Measurements from ENCODE around the gene NME4. TPM values are rescaled to one million over a fixed set of nuclear protein-coding genes. Genes with fewer than 3 reads are reported as not detected.
"Not testable (repeated sequence)": the region's sequence is repeated elsewhere in the genome, so short reads cannot be mapped to it uniquely, and the experiment has no call there.

NME4 gene
- total RNA-seq (10 to 100 TPM; 14.1 to 15.4 TPM), polyA plus RNA-seq (49.9 TPM)

- DNase-seq, result peak in 1 of 5 donors; percentile 32
- H3K27ac ChIP-seq (ENCODE audit: low read depth, low read length), result peak within 1 kb of the TSS; percentile 70
- POLR2A ChIA-PET, result interaction anchor here (1.2 kb wide), 1 partner anchor 15 kb away, joined by 4 read pairs; no protein-coding TSS in a partner anchor
These were observed at the start of gene NME4 for GRCh38 chr16:397135-397661. Gene NME4 (plus strand): TSS chr16:397199. CDS start chr16:397223, 24 bp downstream.

GRCh38 chr16:347203-347602 lies 49.8 kb upstream of the NME4 start:
- peak overlapping the region in 5 of 8 donors; percentile 23 to 69 (median 54) for H3K27ac Mint-ChIP-seq
- H3K4me3 ChIP-seq (ENCODE audit: low read length), result no peak overlapping the region
- no peak for DNase-seq
- H3K9me3 Mint-ChIP-seq, result no peaks in the 10 kb centered on the region
- ChIA-PET CTCF (no interaction called here), POLR2A (no interaction called here)
- no peaks in the 10 kb centered on the region for H3K9me3 ChIP-seq (ENCODE audit: low read length)
- H3K36me3 ChIP-seq (ENCODE audit: insufficient read depth, low read length), result peaks cover 12% of the 10 kb centered on the region
- H3K27me3 Mint-ChIP-seq, result no peaks in the 10 kb centered on the region
- no peaks in the 10 kb centered on the region for H3K27me3 ChIP-seq (ENCODE audit: insufficient read depth, low read length, poor library complexity, severe bottlenecking)
- H3K4me1 Mint-ChIP-seq, result peaks cover 65 to 83% (median 79%) of the 10 kb centered on the region in 3 donors
- no peak overlapping the region for H3K27ac ChIP-seq (ENCODE audit: low read depth, low read length)
- H3K36me3 Mint-ChIP-seq, result peaks cover 0 to 66% (median 22%) of the 10 kb centered on the region in 3 donors
- peak overlapping the region in 2 of 7 donors; percentile 13 to 45 for H3K4me3 Mint-ChIP-seq
- peaks cover 65% of the 10 kb centered on the region for H3K4me1 ChIP-seq (ENCODE audit: insufficient read depth, low read length)

More at GRCh38 chr16:397135-397661, at the start of gene NME4:
- H3K9me3 ChIP-seq (ENCODE audit: low read length), result no peaks in the 10 kb centered on the region
- H3K27ac Mint-ChIP-seq, result peak within 1 kb of the TSS; percentile 70 to 97 (median 88)
- peak within 1 kb of the TSS; percentile 39 for H3K4me3 ChIP-seq (ENCODE audit: low read length)
- peaks cover 0 to under 1% (median 0%) of the 10 kb centered on the region in 5 donors for H3K9me3 Mint-ChIP-seq
- H3K4me1 ChIP-seq (ENCODE audit: insufficient read depth, low read length), result peaks cover 19% of the 10 kb centered on the region
- H3K27me3 ChIP-seq (ENCODE audit: insufficient read depth, low read length, poor library complexity, severe bottlenecking), result no peaks in the 10 kb centered on the region
- H3K27me3 Mint-ChIP-seq, result peaks cover 3 to 6% of the 10 kb centered on the region in 2 donors
- H3K4me3 Mint-ChIP-seq, result peak within 1 kb of the TSS; percentile 85 to 95 (median 88)
- peaks cover 0 to 2% (median 0%) of the 10 kb centered on the region in 3 donors for H3K36me3 Mint-ChIP-seq
- H3K36me3 ChIP-seq (ENCODE audit: insufficient read depth, low read length), result no peaks in the 10 kb centered on the region
- CTCF ChIA-PET, result no interaction called here
- H3K4me1 Mint-ChIP-seq, result peaks cover 22 to 39% (median 23%) of the 10 kb centered on the region in 3 donors

DNA sequence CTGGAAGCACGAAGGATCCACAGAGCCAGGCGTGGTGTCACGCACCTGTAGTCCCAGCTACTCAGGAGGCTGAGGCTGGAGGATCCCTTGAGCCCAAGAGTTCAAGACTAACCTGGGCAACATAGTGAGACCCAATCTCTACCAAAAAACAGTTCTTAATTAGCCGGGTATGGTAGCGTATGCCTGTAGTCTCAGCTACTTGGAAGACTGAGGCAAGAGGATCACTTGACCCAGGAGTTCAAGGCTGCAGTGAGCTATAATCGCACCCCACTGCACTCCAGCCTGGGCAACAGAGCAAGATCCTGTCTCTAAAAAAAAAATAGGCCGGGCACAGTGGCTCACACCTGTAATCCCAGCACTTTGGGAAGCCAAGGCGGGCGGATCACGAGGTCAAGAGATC lies 48.5 kb upstream of the NME4 start:
- peaks cover 56 to 77% (median 68%) of the 10 kb centered on the region in 3 donors for H3K4me1 Mint-ChIP-seq
- H3K36me3 Mint-ChIP-seq, result peaks cover 0 to 56% (median 19%) of the 10 kb centered on the region in 3 donors
- DNase-seq; H3K9me3 ChIP-seq (ENCODE audit: low read length); H3K4me3 ChIP-seq (ENCODE audit: low read length); H3K27me3 Mint-ChIP-seq; H3K27ac ChIP-seq (ENCODE audit: low read depth, low read length); H3K9me3 Mint-ChIP-seq; POLR2A ChIA-PET; H3K27me3 ChIP-seq (ENCODE audit: insufficient read depth, low read length, poor library complexity, severe bottlenecking): not testable (repeated sequence)
- CTCF ChIA-PET, result interaction anchor here (1.1 to 2.4 kb wide), 6 partner anchors 13 to 283 kb away, joined by 3 to 7 read pairs (median 4); no protein-coding TSS in a partner anchor
- H3K27ac Mint-ChIP-seq, result peak overlapping the region in 7 of 8 donors; percentile 33 to 89 (median 62)
- H3K4me3 Mint-ChIP-seq, result peak overlapping the region in 1 of 7 donors; percentile 45
- Histone ChIP-seq H3K36me3 (ENCODE audit: insufficient read depth, low read length) (peaks cover 12% of the 10 kb centered on the region), H3K4me1 (ENCODE audit: insufficient read depth, low read length) (peaks cover 58% of the 10 kb centered on the region)

GRCh38 chr16:349211-349610 lies 47.8 kb upstream of the NME4 start:
- H3K4me1 Mint-ChIP-seq, result peaks cover 58 to 81% (median 74%) of the 10 kb centered on the region in 3 donors
- H3K27ac Mint-ChIP-seq, result peak overlapping the region in 7 of 8 donors; percentile 2 to 87 (median 25)
- peaks cover 12% of the 10 kb centered on the region for H3K36me3 ChIP-seq (ENCODE audit: insufficient read depth, low read length)
- no peaks in the 10 kb centered on the region for H3K9me3 ChIP-seq (ENCODE audit: low read length)
- H3K4me3 Mint-ChIP-seq, result peak overlapping the region in 6 of 7 donors; percentile 34 to 98 (median 48)
- ChIA-PET CTCF (interaction anchor here (1.1 to 2.4 kb wide), 5 partner anchors 13 to 283 kb away, joined by 3 to 7 read pairs (median 4); no protein-coding TSS in a partner anchor), POLR2A (interaction anchor here (1.0 kb wide), 1 partner anchor 114 kb away, joined by 3 read pairs; no protein-coding TSS in a partner anchor)
- H3K27me3 ChIP-seq (ENCODE audit: insufficient read depth, low read length, poor library complexity, severe bottlenecking), result no peaks in the 10 kb centered on the region
- peaks cover 65% of the 10 kb centered on the region for H3K4me1 ChIP-seq (ENCODE audit: insufficient read depth, low read length)
- no peaks in the 10 kb centered on the region for H3K27me3 Mint-ChIP-seq
- no peak overlapping the region for H3K27ac ChIP-seq (ENCODE audit: low read depth, low read length)
- H3K36me3 Mint-ChIP-seq, result peaks cover 0 to 51% (median 19%) of the 10 kb centered on the region in 3 donors
- no peaks in the 10 kb centered on the region for H3K9me3 Mint-ChIP-seq
- H3K4me3 ChIP-seq (ENCODE audit: low read length), result no peak overlapping the region
- DNase-seq, result no peak

DNA sequence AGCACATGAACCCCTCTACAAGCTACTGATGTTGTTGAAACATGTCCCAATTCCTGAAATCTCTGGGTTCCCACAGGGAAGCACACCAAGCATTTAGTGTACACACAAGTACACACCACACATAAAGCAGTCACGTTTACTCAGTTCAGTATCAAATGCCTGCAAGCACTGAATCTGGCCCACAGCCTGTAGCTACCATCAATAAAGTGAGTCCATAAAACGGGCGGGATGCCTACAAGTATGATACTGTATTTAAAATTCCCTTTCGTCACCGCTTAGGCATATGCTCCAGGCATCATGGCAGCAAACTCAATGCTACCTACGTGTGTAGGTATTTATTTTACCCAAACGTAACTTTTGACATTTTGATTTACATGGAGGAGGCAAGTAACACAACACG lies 46.8 kb upstream of the NME4 start:
- H3K27me3 Mint-ChIP-seq, result no peaks in the 10 kb centered on the region
- H3K36me3 ChIP-seq (ENCODE audit: insufficient read depth, low read length), result peaks cover 7% of the 10 kb centered on the region
- H3K4me3 Mint-ChIP-seq, result peak overlapping the region in 6 of 7 donors; percentile 24 to 98 (median 90)
- H3K4me3 ChIP-seq (ENCODE audit: low read length), result no peak overlapping the region
- ChIA-PET CTCF (interaction anchor here (1.0 to 2.4 kb wide), 4 partner anchors 11 to 243 kb away, joined by 3 to 7 read pairs (median 3); no protein-coding TSS in a partner anchor), POLR2A (interaction anchor here (1.0 kb wide), 1 partner anchor 115 kb away, joined by 3 read pairs; no protein-coding TSS in a partner anchor)
- H3K9me3 ChIP-seq (ENCODE audit: low read length), result no peaks in the 10 kb centered on the region
- no peak for DNase-seq
- H3K4me1 ChIP-seq (ENCODE audit: insufficient read depth, low read length), result peaks cover 75% of the 10 kb centered on the region
- H3K27ac ChIP-seq (ENCODE audit: low read depth, low read length), result no peak overlapping the region
- H3K27me3 ChIP-seq (ENCODE audit: insufficient read depth, low read length, poor library complexity, severe bottlenecking), result no peaks in the 10 kb centered on the region
- H3K36me3 Mint-ChIP-seq, result peaks cover 0 to 41% (median 12%) of the 10 kb centered on the region in 3 donors
- H3K27ac Mint-ChIP-seq, result peak overlapping the region in 4 of 8 donors; percentile 37 to 87 (median 50)
- peaks cover 57 to 83% (median 73%) of the 10 kb centered on the region in 3 donors for H3K4me1 Mint-ChIP-seq
- H3K9me3 Mint-ChIP-seq, result no peaks in the 10 kb centered on the region

- DNase-seq, result peak in 4 of 5 donors; percentile 15 to 69 (median 37)
- Histone ChIP-seq H3K36me3 (ENCODE audit: insufficient read depth, low read length) (no peaks in the 10 kb centered on the region), H3K27me3 (ENCODE audit: insufficient read depth, low read length, poor library complexity, severe bottlenecking) (no peaks in the 10 kb centered on the region), H3K9me3 (ENCODE audit: low read length) (no peaks in the 10 kb centered on the region), H3K4me1 (ENCODE audit: insufficient read depth, low read length) (peaks cover 78% of the 10 kb centered on the region), H3K4me3 (ENCODE audit: low read length) (peak overlapping the region; percentile 59), H3K27ac (ENCODE audit: low read depth, low read length) (peak overlapping the region; percentile 38)
- ChIA-PET CTCF (interaction anchor here (1.0 kb wide), 2 partner anchors 116 to 119 kb away, joined by 3 to 4 read pairs; no protein-coding TSS in a partner anchor), POLR2A (interaction anchor here (0.6 to 2.0 kb wide), 8 partner anchors 12 to 118 kb away, joined by 3 to 13 read pairs (median 4); partner anchors contain the start of genes DECR2, FAM234A and MRPL28)
- Mint-ChIP-seq H3K27ac (peak overlapping the region; percentile 80 to 94 (median 88)), H3K4me3 (peak overlapping the region; percentile 87 to 98 (median 89)), H3K36me3 (peaks cover 0 to 26% (median 10%) of the 10 kb centered on the region in 3 donors), H3K4me1 (peaks cover 50 to 76% (median 65%) of the 10 kb centered on the region in 3 donors), H3K27me3 (no peaks in the 10 kb centered on the region), H3K9me3 (no peaks in the 10 kb centered on the region)
These were observed 45.0 kb upstream of the NME4 start for GRCh38 chr16:351804-352520.

- peaks cover 69% of the 10 kb centered on the region for H3K4me1 ChIP-seq (ENCODE audit: insufficient read depth, low read length)
- Mint-ChIP-seq H3K4me3 (peak within 1 kb of the TSS; percentile 87 to 98 (median 90)), H3K36me3 (peaks cover 0 to 19% (median 4%) of the 10 kb centered on the region in 3 donors), H3K4me1 (peaks cover 43 to 68% (median 57%) of the 10 kb centered on the region in 3 donors), H3K27me3 (no peaks in the 10 kb centered on the region), H3K27ac (peak within 1 kb of the TSS; percentile 80 to 94 (median 93)), H3K9me3 (no peaks in the 10 kb centered on the region)
- H3K4me3 ChIP-seq (ENCODE audit: low read length), result peak within 1 kb of the TSS; percentile 59
- DNase-seq, result peak; percentile 98 to 100 (median 100)
- no peaks in the 10 kb centered on the region for H3K9me3 ChIP-seq (ENCODE audit: low read length)
- ChIA-PET POLR2A (interaction anchor here (1.0 to 2.0 kb wide), 6 partner anchors 13 to 118 kb away, joined by 3 to 13 read pairs (median 5); partner anchors contain the start of genes DECR2, FAM234A and MRPL28), CTCF (interaction anchor here (0.5 to 1.0 kb wide), 4 partner anchors 16 to 124 kb away, joined by 3 to 4 read pairs (median 4); partner anchors contain the start of gene LUC7L)
- peak within 1 kb of the TSS; percentile 57 for H3K27ac ChIP-seq (ENCODE audit: low read depth, low read length)
- H3K27me3 ChIP-seq (ENCODE audit: insufficient read depth, low read length, poor library complexity, severe bottlenecking), result no peaks in the 10 kb centered on the region
- H3K36me3 ChIP-seq (ENCODE audit: insufficient read depth, low read length), result no peaks in the 10 kb centered on the region
These were observed 44.2 kb upstream of the NME4 start, which contains the start of gene AXIN1 for GRCh38 chr16:352547-353403. Gene AXIN1 (minus strand): TSS chr16:352723. CDS start chr16:347025, 5,698 bp downstream.
